Gastrocnemius medialis (tissue), 4 donors: ENCODE measurements around the gene FAM174C. TPM values are rescaled to one million over a fixed set of nuclear protein-coding genes. Genes with fewer than 3 reads are reported as not detected.

Source experiments
- ATAC-seq, 2 donors: fragments of 150-250 bp; one replicate each; pipeline ENCODE4 v1.9.1; 2016
- DNase-seq, 2 donors: peaks; one replicate each; pipeline ENCODE4 v3.0.0-alpha.2; 2019
- H3K27ac ChIP-seq, 4 donors: fragments of 200-600 bp; sonication (generic); 1 replicate in 1 of 4; 2 replicates in 3 of 4; pipeline ENCODE4 v1.5.1; 2016 to 2018; ENCODE audit warnings: mild to moderate bottlenecking in 2 of 4, moderate library complexity in 1 of 4
- H3K27me3 ChIP-seq, 3 donors: fragments of 200-600 bp; sonication (generic) in 2 of 3; 1 replicate in 1 of 3; 2 replicates in 2 of 3; pipeline versions ENCODE4 v1.5.1 to v1.6.0; 2016 to 2019; ENCODE audit warnings: mild to moderate bottlenecking in 1 of 3, moderate library complexity in 1 of 3
- H3K36me3 ChIP-seq, 2 donors: fragments of 200-600 bp; sonication (generic) in 1 of 2; one replicate each; pipeline ENCODE4 v1.5.1; 2017 to 2018
- H3K4me1 ChIP-seq, 2 donors: fragments of 200-600 bp; sonication (generic) in 1 of 2; one replicate each; pipeline ENCODE4 v1.5.1; 2016 to 2017; ENCODE audit warnings: mild to moderate bottlenecking in 2 of 2
- H3K4me3 ChIP-seq, 4 donors: fragments of 200-600 bp; sonication (generic) in 3 of 4; 1 replicate in 1 of 4; 2 replicates in 3 of 4; pipeline ENCODE4 v1.5.1; 2016 to 2019; ENCODE audit warnings: mild to moderate bottlenecking in 2 of 4
- H3K9me3 ChIP-seq, 3 donors: fragments of 200-600 bp; sonication (generic) in 2 of 3; 1 replicate in 1 of 3; 2 replicates in 2 of 3; pipeline ENCODE4 v1.5.1; 2016 to 2019
- CTCF ChIP-seq, 5 experiments: fragments of 450-650 bp in 3 of 5; fragments of 200-600 bp in 2 of 5; sonication (generic) in 2 of 5; IDR thresholded peaks in 4 of 5; conservative IDR thresholded peaks in 1 of 5; 1 replicate in 4 of 5; 2 replicates in 1 of 5; pipeline ENCODE4 v1.5.1; 2016 to 2019; ENCODE audit warnings: antibody characterized with exemption in 5 of 5, mild to moderate bottlenecking in 3 of 5, moderate library complexity in 3 of 5
- POLR2A ChIP-seq, 2 donors: fragments of 450-650 bp; IDR thresholded peaks; one replicate each; pipeline ENCODE4 v1.6.1; 2017; ENCODE audit warnings: antibody characterized with exemption in 2 of 2, mild to moderate bottlenecking in 2 of 2, moderate library complexity in 2 of 2
- in situ Hi-C, 4 donors: fragments of 200-750 bp; cut with MboI; loops; one replicate each; pipeline versions ENCODE4 v1.15.0 to v1.8.0; 2017; ENCODE audit warnings: low sequenced_read_pairs in 4 of 4
- intact Hi-C: fragments of 100-400 bp; cut with DNase I; formaldehyde crosslinking; loops from one replicate; pipeline ENCODE4 v1.15.1; 2023; ENCODE audit warnings: low total_unique reads
- total RNA-seq, 4 donors: library from RNA; depleted of rRNA; stranded (reverse); fragments of >200 nt; gene quantifications; one replicate each; pipeline versions ENCODE4 v1.1.0 to v1.2.3, GENCODE V29; 2016

FAM174C gene
- total RNA-seq: 10 to 100 TPM; 18.7 to 36.7 (median 28.7) TPM

GRCh38 chr19:1275260-1275975, at the start of gene FAM174C:
Gene FAM174C (plus strand): TSS chr19:1275530. CDS start chr19:1275550, 20 bp downstream.
- H3K27me3 ChIP-seq: no peaks in the 10 kb centered on the region
- ATAC-seq: peak; percentile 74 to 80
- H3K4me3 ChIP-seq: peak within 1 kb of the TSS; percentile 68 to 83 (median 76)
- DNase-seq: peak; percentile 93 to 96
- H3K9me3 ChIP-seq: no peaks in the 10 kb centered on the region
- TF ChIP-seq CTCF (IDR thresholded peaks at IDR 0.05 in 4 of 5, conservative IDR thresholded peaks at IDR 0.05 in 1 of 5) (peak in 2 of 5 experiments; percentile 7 to 28), POLR2A (IDR thresholded peaks at IDR 0.05) (peak; percentile 80 to 91)
- intact Hi-C loops: loop anchor here (2.0 to 10.0 kb wide), 4 partner anchors 79 to 481 kb away; partner anchors contain the start of genes ADAMTSL5, GAMT and PTBP1
- peaks cover 57 to 58% of the 10 kb centered on the region in 2 donors for H3K4me1 ChIP-seq
- H3K36me3 ChIP-seq: peaks cover 0 to 61% of the 10 kb centered on the region in 2 donors
- peak within 1 kb of the TSS; percentile 92 to 99 (median 98) for H3K27ac ChIP-seq
- in situ Hi-C loops: no loop called here

DNA sequence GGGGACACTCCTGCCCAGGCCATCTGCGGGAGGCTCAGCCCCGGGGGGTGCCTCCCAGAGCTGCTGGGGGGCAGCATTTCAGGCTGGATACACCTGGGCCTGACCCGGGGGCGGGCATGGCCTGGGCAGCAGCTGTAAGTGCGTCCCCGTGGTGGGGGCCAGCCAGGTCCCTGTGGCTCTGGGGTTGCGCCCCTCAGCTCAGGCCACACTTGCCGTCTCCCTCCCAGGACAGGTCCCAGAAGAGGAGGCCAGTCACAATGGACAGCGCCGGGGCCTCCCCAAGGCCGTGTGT, 49.2 kb upstream of the FAM174C start:
- no peak for ATAC-seq
- intact Hi-C loops: no loop called here
- TF ChIP-seq POLR2A (IDR thresholded peaks at IDR 0.05) (no peak), CTCF (IDR thresholded peaks at IDR 0.05 in 4 of 5, conservative IDR thresholded peaks at IDR 0.05 in 1 of 5) (no peak)

DNA sequence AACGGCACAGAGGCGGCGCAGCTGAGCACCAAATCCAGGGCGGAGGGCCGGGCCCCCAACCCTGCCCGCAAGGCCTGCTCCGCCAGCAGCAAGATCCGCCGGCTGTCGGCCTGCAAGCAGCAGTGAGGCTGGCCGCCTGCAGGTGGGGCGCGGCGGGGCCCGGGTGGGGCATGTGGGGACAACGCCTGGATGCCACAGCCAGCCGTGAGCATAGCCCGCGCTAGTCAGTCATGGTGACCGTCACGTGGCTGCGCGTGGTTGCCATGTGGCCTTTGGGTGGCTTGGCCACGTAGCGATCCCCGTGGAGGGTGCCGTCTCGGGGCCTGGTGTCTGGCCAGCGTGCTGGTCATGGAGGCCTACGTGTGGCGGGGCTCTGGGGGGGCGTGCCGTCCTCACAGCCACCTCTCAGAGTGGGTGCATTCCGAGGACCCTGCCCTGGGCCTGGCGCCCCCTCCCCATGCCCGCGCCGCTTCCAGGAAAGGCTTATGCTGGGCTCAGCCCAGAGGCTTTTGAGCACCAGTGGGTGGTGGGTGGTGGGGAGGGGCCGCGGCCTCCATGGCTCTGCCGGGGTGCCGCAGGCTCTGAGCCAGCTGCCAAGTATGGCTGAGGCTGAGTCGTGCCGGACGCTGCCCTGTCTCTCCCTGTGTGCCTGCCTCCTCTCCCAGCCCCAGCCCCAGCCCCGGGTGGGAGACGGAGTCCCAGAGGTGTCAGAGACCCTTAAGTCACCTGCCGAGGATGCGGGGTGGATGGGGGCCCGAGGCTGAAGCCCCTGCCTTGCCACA, 48.6 kb upstream of the FAM174C start:
- in situ Hi-C loops (no loop called here), intact Hi-C loops (no loop called here)
- Histone ChIP-seq H3K27me3 (no peaks in the 10 kb centered on the region), H3K4me1 (peaks cover 5 to 13% of the 10 kb centered on the region in 2 donors), H3K36me3 (peaks cover 0 to 38% of the 10 kb centered on the region in 2 donors), H3K9me3 (no peaks in the 10 kb centered on the region), H3K4me3 (no peak overlapping the region), H3K27ac (no peak overlapping the region)
- DNase-seq: no peak
- TF ChIP-seq POLR2A (IDR thresholded peaks at IDR 0.05) (no peak), CTCF (IDR thresholded peaks at IDR 0.05 in 4 of 5, conservative IDR thresholded peaks at IDR 0.05 in 1 of 5) (no peak)
- ATAC-seq: no peak

More for the DNA sequence above, 49.2 kb upstream of the FAM174C start:
- no peak overlapping the region for H3K4me3 ChIP-seq
- no peaks in the 10 kb centered on the region for H3K27me3 ChIP-seq
- H3K36me3 ChIP-seq: peaks cover 0 to 43% of the 10 kb centered on the region in 2 donors
- H3K9me3 ChIP-seq: no peaks in the 10 kb centered on the region
- in situ Hi-C loops: no loop called here
- DNase-seq: no peak
- H3K4me1 ChIP-seq: peaks cover 8 to 16% of the 10 kb centered on the region in 2 donors
- no peak overlapping the region for H3K27ac ChIP-seq

GRCh38 chr19:1227304-1228054, 47.9 kb upstream of the FAM174C start:
- no peak overlapping the region for H3K27ac ChIP-seq
- intact Hi-C loops: no loop called here
- H3K36me3 ChIP-seq: peaks cover 0 to 30% of the 10 kb centered on the region in 2 donors
- H3K27me3 ChIP-seq: no peaks in the 10 kb centered on the region
- no peaks in the 10 kb centered on the region for H3K9me3 ChIP-seq
- in situ Hi-C loops: no loop called here
- H3K4me3 ChIP-seq: no peak overlapping the region
- TF ChIP-seq POLR2A (IDR thresholded peaks at IDR 0.05): no peak
- TF ChIP-seq CTCF (IDR thresholded peaks at IDR 0.05 in 4 of 5, conservative IDR thresholded peaks at IDR 0.05 in 1 of 5): no peak
- DNase-seq (no peak), ATAC-seq (no peak)
- peaks cover 0 to 5% of the 10 kb centered on the region in 2 donors for H3K4me1 ChIP-seq
